ENCODE measurements around the gene FKBP1A. TPM values are rescaled to one million over a fixed set of nuclear protein-coding genes. Genes with fewer than 3 reads are reported as not detected.
A peak's percentile ranks its signal among the peaks of the same experiment; 100 is the strongest.
"Not testable (repeated sequence)": the region's sequence is repeated elsewhere in the genome, so short reads cannot be mapped to it uniquely, and the experiment has no call there.

Gene FKBP1A
- polyA plus RNA-seq, 3 donors = 111 to 542 (median 353) TPM

GRCh38 chr20:1420066-1420465 lies 27.2 kb upstream of the FKBP1A start:
- WGBS, 3 donors = 78 to 93% (median 92%) methylated on average over 4 of the region's 4 CpGs
- no peak overlapping the region for H3K27ac ChIP-seq (ENCODE audit: low read depth, low read length)

- WGBS, 3 donors = 46 to 54% (median 54%) methylated on average over 3 of the region's 3 CpGs
- no peak overlapping the region for H3K27ac ChIP-seq (ENCODE audit: low read depth, low read length)
These were observed 25.5 kb upstream of the FKBP1A start for GRCh38 chr20:1418350-1418749.

GRCh38 chr20:1417790-1418189 lies 24.9 kb upstream of the FKBP1A start:
- no peak overlapping the region for H3K27ac ChIP-seq (ENCODE audit: low read depth, low read length)

GRCh38 chr20:1417273-1417672 lies 24.4 kb upstream of the FKBP1A start:
- H3K27ac ChIP-seq (ENCODE audit: low read depth, low read length) = no peak overlapping the region
- 71 to 78% (median 77%) methylated on average over 5 of the region's 5 CpGs for WGBS, 3 donors

- no peak overlapping the region for H3K27ac ChIP-seq (ENCODE audit: low read depth, low read length)
- 69 to 79% (median 72%) methylated on average over 8 of the region's 8 CpGs for whole genome bisulfite sequencing, 3 donors
These were observed 23.0 kb upstream of the FKBP1A start for GRCh38 chr20:1415667-1416468.

GRCh38 chr20:1414982-1415381 lies 22.1 kb upstream of the FKBP1A start:
- H3K27ac ChIP-seq (ENCODE audit: low read depth, low read length) = no peak overlapping the region
- WGBS, 3 donors = 69 to 85% (median 75%) methylated on average over 4 of the region's 4 CpGs

GRCh38 chr20:1405801-1406200 lies 12.9 kb upstream of the FKBP1A start:
- WGBS, 3 donors = 35 to 69% (median 48%) methylated on average over 2 of the region's 2 CpGs
- no peak overlapping the region for H3K27ac ChIP-seq (ENCODE audit: low read depth, low read length)

- H3K27ac ChIP-seq (ENCODE audit: low read depth, low read length) = no peak overlapping the region
- 45 to 100% (median 59%) methylated on average over 1 of the region's 1 CpG for WGBS, 3 donors
These were observed 10.8 kb upstream of the FKBP1A start for GRCh38 chr20:1403624-1404023.

- 63 to 75% (median 69%) methylated on average over 7 of the region's 7 CpGs for whole genome bisulfite sequencing, 3 donors
These were observed 9.3 kb upstream of the FKBP1A start for GRCh38 chr20:1402149-1402548.

GRCh38 chr20:1401451-1401907 lies 8.6 kb upstream of the FKBP1A start:
- 84 to 90% (median 88%) methylated on average over 3 of the region's 3 CpGs for WGBS, 3 donors
- H3K27ac ChIP-seq (ENCODE audit: low read depth, low read length) = no peak overlapping the region

More at GRCh38 chr20:1402149-1402548, 9.3 kb upstream of the FKBP1A start:
- no peak overlapping the region for H3K27ac ChIP-seq (ENCODE audit: low read depth, low read length)

- 45 to 70% (median 55%) methylated on average over 8 of the region's 8 CpGs for WGBS, 3 donors
- not testable (repeated sequence) for H3K27ac ChIP-seq (ENCODE audit: low read depth, low read length)
These were observed 7.0 kb upstream of the FKBP1A start for GRCh38 chr20:1399678-1400366.

- WGBS, 3 donors = 41 to 71% (median 58%) methylated on average over 7 of the region's 7 CpGs
These were observed 5.3 kb upstream of the FKBP1A start for GRCh38 chr20:1398185-1398584.

GRCh38 chr20:1397710-1398109 lies 4.9 kb upstream of the FKBP1A start:
- H3K27ac ChIP-seq (ENCODE audit: low read depth, low read length) = no peak overlapping the region
- 65 to 68% (median 67%) methylated on average over 4 of the region's 4 CpGs for WGBS, 3 donors

More at GRCh38 chr20:1398185-1398584, 5.3 kb upstream of the FKBP1A start:
- H3K27ac ChIP-seq (ENCODE audit: low read depth, low read length) = not testable (repeated sequence)

GRCh38 chr20:1396702-1397101 lies 3.8 kb upstream of the FKBP1A start:
- H3K27ac ChIP-seq (ENCODE audit: low read depth, low read length) = no peak overlapping the region
- 62 to 79% (median 69%) methylated on average over 4 of the region's 4 CpGs for WGBS, 3 donors

GRCh38 chr20:1396264-1396663 lies 3.4 kb upstream of the FKBP1A start:
- H3K27ac ChIP-seq (ENCODE audit: low read depth, low read length) = no peak overlapping the region
- 61 to 69% (median 66%) methylated on average over 1 of the region's 1 CpG for WGBS, 3 donors

- WGBS, 3 donors = 55 to 69% (median 60%) methylated on average over 2 of the region's 2 CpGs
- H3K27ac ChIP-seq (ENCODE audit: low read depth, low read length) = no peak overlapping the region
These were observed 1.8 kb upstream of the FKBP1A start for GRCh38 chr20:1394686-1395085.

GRCh38 chr20:1393507-1393882 lies 641 bp upstream of the FKBP1A start:
- 44 to 52% (median 45%) methylated on average over 7 of the region's 7 CpGs for WGBS, 3 donors
- peak overlapping the region; percentile 70 for H3K27ac ChIP-seq (ENCODE audit: low read depth, low read length)

- peak overlapping the region; percentile 38 for H3K27ac ChIP-seq (ENCODE audit: low read depth, low read length)
- WGBS, 3 donors = 0 to 1% (median 0%) methylated on average over 13 of the region's 13 CpGs
These were observed 486 bp downstream of the FKBP1A start for GRCh38 chr20:1392443-1392692.

GRCh38 chr20:1391640-1392442 lies 1.0 kb downstream of the FKBP1A start:
- H3K27ac ChIP-seq (ENCODE audit: low read depth, low read length) = peak overlapping the region; percentile 51
- WGBS, 3 donors = 2 to 4% (median 3%) methylated on average over 16 of the region's 16 CpGs

All from adipose tissue (tissue), 3 donors.